ENCODE measurements around the gene CEP55.

- no peak for TF ChIP-seq EP300 (IDR thresholded peaks at IDR 0.05)
- TF ChIP-seq POLR2A (IDR thresholded peaks at IDR 0.05) = no peak
These were observed 19.7 kb upstream of the CEP55 start for GRCh38 chr10:93476756-93477155.

Data from sigmoid colon (tissue), 4 donors.